K562 (cell line): Measurements from ENCODE around the gene GNAI2.

ENCODE experiments used
- SRSF1 ChIP-seq: fragments of 200-400 bp; formaldehyde crosslinking; IDR thresholded peaks from 2 replicates; pipeline ENCODE4 v1.6.1; 2017; ENCODE audit warnings: mild to moderate bottlenecking, low read depth, low read length, moderate library complexity
- TCF7 ChIP-seq: sonication (generic); IDR thresholded peaks from 2 replicates; pipeline ENCODE4 v1.6.1; 2016; ENCODE audit warnings: antibody characterized with exemption, borderline replicate concordance
- TF ChIP-seq, protein P1 (sequence below), 3 experiments: IDR thresholded peaks in 2 of 3; conservative IDR thresholded peaks in 1 of 3; 2 replicates each; pipeline ENCODE4 v1.5.1; 2011 to 2012; ENCODE audit warnings: low read length in 3 of 3, mild to moderate bottlenecking in 3 of 3, control low read depth in 2 of 3, improper control_type of control experiment in 1 of 3, inconsistent platforms in 1 of 3, low read depth in 1 of 3, mixed read lengths in 1 of 3, moderate library complexity in 1 of 3; ENCODE audit not compliant: insufficient read depth in 2 of 3

- TF ChIP-seq TCF7 (no peak), SRSF1 (no peak)
- TF ChIP-seq, protein P1, sequence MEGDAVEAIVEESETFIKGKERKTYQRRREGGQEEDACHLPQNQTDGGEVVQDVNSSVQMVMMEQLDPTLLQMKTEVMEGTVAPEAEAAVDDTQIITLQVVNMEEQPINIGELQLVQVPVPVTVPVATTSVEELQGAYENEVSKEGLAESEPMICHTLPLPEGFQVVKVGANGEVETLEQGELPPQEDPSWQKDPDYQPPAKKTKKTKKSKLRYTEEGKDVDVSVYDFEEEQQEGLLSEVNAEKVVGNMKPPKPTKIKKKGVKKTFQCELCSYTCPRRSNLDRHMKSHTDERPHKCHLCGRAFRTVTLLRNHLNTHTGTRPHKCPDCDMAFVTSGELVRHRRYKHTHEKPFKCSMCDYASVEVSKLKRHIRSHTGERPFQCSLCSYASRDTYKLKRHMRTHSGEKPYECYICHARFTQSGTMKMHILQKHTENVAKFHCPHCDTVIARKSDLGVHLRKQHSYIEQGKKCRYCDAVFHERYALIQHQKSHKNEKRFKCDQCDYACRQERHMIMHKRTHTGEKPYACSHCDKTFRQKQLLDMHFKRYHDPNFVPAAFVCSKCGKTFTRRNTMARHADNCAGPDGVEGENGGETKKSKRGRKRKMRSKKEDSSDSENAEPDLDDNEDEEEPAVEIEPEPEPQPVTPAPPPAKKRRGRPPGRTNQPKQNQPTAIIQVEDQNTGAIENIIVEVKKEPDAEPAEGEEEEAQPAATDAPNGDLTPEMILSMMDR (IDR thresholded peaks at IDR 0.05 in 2 of 3, conservative IDR thresholded peaks at IDR 0.05 in 1 of 3; ENCODE audit: insufficient read depth in 2 of 3, low read depth in 1 of 3, low read length in 3 of 3): no peak
Observed at GRCh38 chr3:50231581-50231980, 4.4 kb upstream of the GNAI2 start.
